IPS-11a (cell line): Measurements from ENCODE around the gene ENAH.
"Not testable (repeated sequence)": the region's sequence is repeated elsewhere in the genome, so short reads cannot be mapped to it uniquely, and the experiment has no call there.

Experiments used
- H3K4me3 ChIP-seq: one replicate; pipeline ENCODE4 v1.5.1; 2013; ENCODE audit warnings: low read depth, low read length, control low read depth

Gene ENAH

DNA sequence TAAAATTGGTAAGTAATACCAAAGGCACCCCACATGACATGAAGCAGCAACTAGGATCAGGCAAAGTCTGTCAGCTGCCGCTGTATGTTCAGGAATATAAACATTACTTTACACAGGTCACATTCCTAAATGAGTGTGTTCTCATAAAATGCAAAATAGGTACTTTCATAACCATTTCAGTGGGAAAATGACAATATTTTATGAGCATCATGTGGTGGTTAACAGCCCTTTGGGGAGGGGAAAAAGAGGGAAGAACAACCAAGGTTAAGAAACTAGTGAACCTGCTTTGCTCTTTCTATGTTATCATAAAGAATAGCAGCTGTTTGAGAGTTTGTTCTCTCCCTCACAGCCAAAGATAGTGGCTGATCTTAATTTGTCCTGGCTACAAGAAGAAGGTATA lies 119.7 kb downstream of the ENAH start:
- no peak overlapping the region for H3K4me3 ChIP-seq

GRCh38 chr1:225532240-225532944 lies 120.5 kb downstream of the ENAH start:
- no peak overlapping the region for H3K4me3 ChIP-seq

GRCh38 chr1:225529726-225530125 lies 123.2 kb downstream of the ENAH start:
- H3K4me3 ChIP-seq: no peak overlapping the region

- H3K4me3 ChIP-seq: no peak overlapping the region
Observed at GRCh38 chr1:225527575-225527974, 125.3 kb downstream of the ENAH start.

DNA sequence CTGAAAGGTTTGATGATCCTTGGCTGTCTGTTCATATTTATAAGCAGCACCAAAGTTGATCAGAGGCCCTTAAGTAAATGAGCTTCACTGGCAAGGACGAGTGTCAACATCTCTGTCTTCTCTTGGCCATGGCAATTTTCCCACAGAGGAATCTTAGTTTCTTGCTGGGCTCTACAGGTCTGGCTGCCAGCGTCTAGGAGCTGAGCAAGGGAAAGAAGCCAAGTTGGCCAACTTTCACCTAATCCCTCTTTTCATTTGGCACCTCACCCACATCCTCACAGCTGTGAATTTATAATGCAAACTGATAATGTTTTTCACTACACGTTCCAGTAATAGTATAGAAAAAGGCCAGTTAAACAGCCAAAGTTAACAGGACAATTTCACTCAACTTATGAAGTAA lies 126.0 kb downstream of the ENAH start:
- H3K4me3 ChIP-seq: no peak overlapping the region

- no peak overlapping the region for H3K4me3 ChIP-seq
Observed at GRCh38 chr1:225525377-225525776, 127.5 kb downstream of the ENAH start.

DNA sequence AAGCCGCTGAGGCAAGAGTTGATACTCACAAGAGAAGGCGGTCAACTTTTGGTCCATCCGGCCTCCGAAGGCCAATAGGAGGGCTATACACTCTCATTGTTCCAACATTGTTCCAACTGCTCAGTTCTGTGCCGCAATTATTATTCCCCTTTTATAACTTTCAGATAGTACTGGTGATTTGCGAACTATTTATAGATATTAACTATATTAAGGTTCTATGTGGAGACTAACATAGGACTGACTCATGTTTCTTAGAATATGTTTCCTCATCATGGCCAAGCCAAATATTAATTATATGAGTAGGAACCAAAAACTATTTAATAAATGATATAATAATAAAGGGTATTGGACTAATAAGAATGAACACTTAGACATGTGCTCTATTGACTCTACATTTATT lies 128.4 kb downstream of the ENAH start:
- H3K4me3 ChIP-seq: no peak overlapping the region

GRCh38 chr1:225523263-225523950 lies 129.5 kb downstream of the ENAH start:
- H3K4me3 ChIP-seq: no peak overlapping the region

DNA sequence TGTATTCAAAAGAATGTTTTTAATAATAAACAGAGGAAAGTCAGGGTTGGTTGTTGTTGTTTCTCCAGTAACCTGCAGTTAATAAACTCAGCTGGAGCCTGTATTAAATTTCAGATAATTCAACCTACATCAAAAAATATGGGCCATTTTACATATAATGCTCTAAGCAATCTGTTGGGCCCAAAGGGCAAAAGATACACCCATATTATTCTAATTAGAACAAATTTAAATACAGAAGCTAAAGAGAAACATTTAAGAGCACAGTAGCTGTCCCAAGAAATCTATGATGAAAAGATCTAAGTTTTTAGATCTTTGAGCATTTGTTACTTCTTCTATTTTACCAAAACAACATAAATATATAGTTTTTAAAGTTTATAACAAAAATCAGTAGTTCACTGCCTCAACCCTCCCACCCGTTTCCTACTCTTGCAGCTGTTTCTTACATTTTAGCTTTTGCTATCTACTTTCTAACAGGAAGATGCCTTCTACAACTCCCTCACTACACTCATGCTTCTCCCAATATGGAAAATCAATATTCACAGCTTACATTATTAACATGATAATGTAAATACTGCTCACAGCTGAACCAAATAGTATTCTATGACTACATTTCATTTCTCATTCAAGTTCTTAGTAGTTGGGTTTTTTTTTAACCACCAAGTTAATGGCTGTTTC lies 130.2 kb downstream of the ENAH start:
- H3K4me3 ChIP-seq: no peak overlapping the region

- no peak overlapping the region for H3K4me3 ChIP-seq
Observed at GRCh38 chr1:225520587-225521227, 132.2 kb downstream of the ENAH start.

DNA sequence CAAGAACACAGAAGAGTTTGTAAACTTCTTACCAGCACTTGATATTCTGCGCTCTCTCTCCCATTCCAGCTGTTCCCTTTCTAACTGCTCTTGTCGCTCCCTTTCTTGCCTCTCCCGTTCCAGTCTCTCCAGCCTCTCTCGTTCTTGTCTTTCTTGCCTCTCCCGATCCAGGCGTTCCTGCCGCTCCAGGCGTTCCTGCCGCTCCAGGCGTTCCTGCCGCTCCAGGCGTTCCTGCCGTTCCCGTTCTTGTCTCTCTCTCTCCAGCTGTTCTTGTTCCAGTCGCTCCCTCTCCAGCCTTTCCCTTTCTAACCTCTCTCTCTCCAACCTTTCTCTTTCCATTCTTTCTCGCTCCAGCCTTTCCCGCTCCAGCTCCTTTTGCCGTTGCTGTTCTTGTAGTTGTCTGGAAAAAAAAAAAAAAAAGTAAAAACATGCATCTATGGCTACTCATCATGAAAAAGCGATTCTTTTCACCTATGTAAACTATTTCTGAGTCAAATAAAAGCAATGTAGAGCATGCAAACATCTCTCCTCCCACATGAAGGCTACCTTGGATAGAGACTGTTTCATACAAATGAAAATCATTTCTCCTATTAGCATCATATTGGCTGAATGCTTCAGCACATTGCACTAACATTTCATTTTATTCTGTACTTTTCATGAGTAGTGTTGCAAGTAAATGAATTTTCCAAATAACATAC lies 133.6 kb downstream of the ENAH start:
- no peak overlapping the region for H3K4me3 ChIP-seq

- no peak overlapping the region for H3K4me3 ChIP-seq
Observed at GRCh38 chr1:225517697-225518096, 135.2 kb downstream of the ENAH start.

DNA sequence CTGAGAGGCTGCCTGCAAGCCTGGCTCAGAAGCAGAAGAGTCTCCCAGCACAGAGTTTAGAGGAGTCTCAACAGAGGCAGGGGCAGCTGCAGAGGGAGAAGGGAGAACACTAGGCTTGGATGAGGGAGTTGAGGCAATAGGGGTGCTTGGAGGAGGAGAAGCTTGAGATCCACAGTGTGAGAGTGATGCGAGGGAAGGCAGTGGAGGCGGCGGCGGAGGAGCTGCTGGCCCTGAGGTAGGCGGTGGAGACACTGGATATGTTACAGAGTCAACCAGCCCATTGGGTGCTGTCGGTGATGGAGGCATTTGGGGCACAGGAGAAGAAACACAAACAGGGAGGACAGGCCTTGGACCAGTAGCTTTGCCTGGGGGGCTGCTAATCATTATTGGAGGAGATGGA lies 135.7 kb downstream of the ENAH start:
- no peak overlapping the region for H3K4me3 ChIP-seq

DNA sequence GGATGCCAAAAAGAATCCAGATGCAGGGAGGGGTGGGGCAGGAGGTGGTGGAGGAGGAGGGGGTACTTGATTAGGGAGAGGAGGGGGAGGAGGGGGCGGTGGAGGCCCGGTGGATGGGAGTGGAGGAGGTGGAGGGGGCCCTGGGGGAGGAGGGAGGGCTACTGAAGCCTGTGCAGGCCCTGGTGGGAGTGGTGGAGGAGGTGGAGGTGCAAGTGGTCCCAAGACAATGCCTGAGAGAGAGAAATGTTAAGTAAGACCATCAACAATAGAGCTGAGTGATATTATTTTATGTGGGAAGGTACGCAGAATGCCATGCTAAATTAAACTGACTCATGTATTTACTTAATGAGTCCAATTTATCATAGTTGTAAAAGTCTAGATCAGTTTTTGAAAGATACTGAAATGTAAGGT lies 138.2 kb downstream of the ENAH start:
- no peak overlapping the region for H3K4me3 ChIP-seq

DNA sequence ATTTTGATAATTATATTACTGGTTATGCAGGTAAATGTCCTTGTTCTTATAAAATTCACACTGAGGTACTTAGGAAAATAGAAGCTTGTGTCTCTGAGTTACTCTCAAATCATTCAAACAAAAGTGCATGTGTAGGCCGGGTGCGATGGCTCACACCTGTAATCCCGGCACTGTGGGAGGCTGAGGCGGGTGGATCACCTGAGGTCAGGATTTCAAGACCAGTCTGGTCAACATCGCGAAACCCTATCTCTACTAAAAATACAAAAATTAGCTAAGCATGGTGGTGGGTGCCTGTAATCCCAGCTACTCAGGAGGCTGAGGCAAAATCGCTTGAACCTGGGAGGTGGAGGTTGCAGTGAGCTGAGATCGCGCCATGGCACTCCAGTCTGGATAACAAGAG lies 139.3 kb downstream of the ENAH start:
- not testable (repeated sequence) for H3K4me3 ChIP-seq

GRCh38 chr1:225511828-225512381 lies 141.0 kb downstream of the ENAH start:
- no peak overlapping the region for H3K4me3 ChIP-seq

- H3K4me3 ChIP-seq: not testable (repeated sequence)
Observed at GRCh38 chr1:225510740-225511139, 142.2 kb downstream of the ENAH start.

DNA sequence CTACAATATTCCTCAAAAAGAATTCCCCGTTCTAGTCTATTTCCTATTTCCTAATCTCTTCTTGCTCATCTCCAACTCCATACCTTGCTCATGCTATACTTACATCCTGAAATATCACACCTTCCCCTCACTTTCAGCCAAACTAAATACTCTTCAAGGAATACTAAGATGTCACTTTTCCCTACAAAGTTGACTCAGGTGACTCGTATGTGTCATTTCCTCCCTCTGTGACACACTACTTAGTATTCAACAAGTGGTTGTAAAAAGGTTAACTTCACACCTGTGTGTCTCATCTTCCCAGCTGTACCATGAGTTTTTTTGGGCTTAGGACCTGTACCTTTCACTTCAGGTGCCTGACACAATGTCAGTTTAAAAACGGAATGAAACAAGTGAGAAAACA lies 143.2 kb downstream of the ENAH start:
- H3K4me3 ChIP-seq: no peak overlapping the region

DNA sequence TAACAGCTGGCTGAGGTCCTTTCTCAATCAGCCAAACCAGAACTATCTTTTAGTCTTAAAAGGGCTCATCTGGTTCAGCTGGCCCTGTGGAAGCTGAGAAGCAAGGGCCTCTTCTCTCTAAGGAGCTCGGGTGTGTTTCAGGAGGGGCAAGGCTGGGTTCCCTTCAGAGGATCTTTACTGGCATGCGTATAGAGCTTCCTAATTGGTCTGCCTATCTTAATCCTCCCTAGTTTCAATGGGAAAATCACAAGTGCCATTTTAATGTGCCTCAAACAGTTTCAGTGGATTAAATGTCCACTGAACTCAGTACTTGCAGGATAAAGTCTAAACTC lies 143.6 kb downstream of the ENAH start:
- H3K4me3 ChIP-seq: no peak overlapping the region

- no peak overlapping the region for H3K4me3 ChIP-seq
Observed at GRCh38 chr1:225508538-225509375, 144.2 kb downstream of the ENAH start.
